Brain microvascular endothelial cell (primary cell): Measurements from ENCODE around the gene CHRM1.

Experiments
- DNase-seq: peaks from one replicate; pipeline ENCODE4 v3.0.0-alpha.2; 2020
- H3K27ac ChIP-seq: fragments of 250-450 bp; sonication (Bioruptor Pico); 2 replicates; pipeline ENCODE4 v1.5.1; 2020; ENCODE audit warnings: mild to moderate bottlenecking, moderate library complexity
- H3K27me3 ChIP-seq: fragments of 250-450 bp; sonication (Bioruptor Pico); replicated peaks from 2 replicates; pipeline ENCODE4 v1.5.1; 2020; ENCODE audit warnings: mild to moderate bottlenecking
- H3K36me3 ChIP-seq: fragments of 250-450 bp; sonication (Bioruptor Pico); replicated peaks from 2 replicates; pipeline ENCODE4 v1.5.1; 2020; ENCODE audit warnings: mild to moderate bottlenecking
- H3K4me3 ChIP-seq: 2 replicates; pipeline ENCODE4 v1.5.1; 2011; ENCODE audit warnings: low read depth, mild to moderate bottlenecking, control low read depth, low read length, moderate library complexity
- in situ Hi-C: cut with HindIII; loops from 2 replicates; pipeline ENCODE4 v1.10.0; 2017; ENCODE audit warnings: low sequenced_read_pairs, low pct_ligation_motif_present
- TF ChIP-seq, protein P1 (sequence below): IDR thresholded peaks from 2 replicates; pipeline ENCODE4 v1.5.1; 2011; ENCODE audit warnings: low read depth, mild to moderate bottlenecking, moderate library complexity, low read length, control low read depth, inconsistent platforms; ENCODE audit errors: missing control alignments

The CHRM1 gene

DNA sequence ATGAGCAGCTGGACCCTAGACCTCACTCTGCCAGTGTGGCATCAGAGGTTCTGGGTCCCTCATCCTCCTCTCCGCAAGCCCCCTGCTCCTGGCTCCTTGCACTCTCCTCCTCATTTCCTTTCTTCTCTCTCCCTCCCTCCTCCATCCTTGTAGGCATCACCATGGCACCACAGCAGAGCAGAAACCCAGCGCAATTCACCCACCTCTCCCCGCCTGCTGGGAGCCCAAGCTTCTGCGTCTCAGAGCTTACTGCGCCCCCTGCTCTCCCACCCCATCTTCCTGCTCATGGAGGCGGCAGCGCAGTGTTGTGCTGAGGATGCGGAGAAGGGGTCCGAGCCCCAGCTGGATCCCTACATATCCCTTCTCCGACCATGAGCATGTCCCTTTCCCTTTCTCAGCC is 1.7 kb downstream of the CHRM1 start:
- DNase-seq = no peak
- Histone ChIP-seq H3K4me3 (no peak overlapping the region), H3K27ac (no peak overlapping the region), H3K36me3 (no peaks in the 10 kb centered on the region), H3K27me3 (peaks cover 20% of the 10 kb centered on the region)
- in situ Hi-C loops = loop anchor here (25.0 kb wide), 1 partner anchor 93 kb away; the partner anchor contains the start of gene SLC22A8
- TF ChIP-seq, protein P1, sequence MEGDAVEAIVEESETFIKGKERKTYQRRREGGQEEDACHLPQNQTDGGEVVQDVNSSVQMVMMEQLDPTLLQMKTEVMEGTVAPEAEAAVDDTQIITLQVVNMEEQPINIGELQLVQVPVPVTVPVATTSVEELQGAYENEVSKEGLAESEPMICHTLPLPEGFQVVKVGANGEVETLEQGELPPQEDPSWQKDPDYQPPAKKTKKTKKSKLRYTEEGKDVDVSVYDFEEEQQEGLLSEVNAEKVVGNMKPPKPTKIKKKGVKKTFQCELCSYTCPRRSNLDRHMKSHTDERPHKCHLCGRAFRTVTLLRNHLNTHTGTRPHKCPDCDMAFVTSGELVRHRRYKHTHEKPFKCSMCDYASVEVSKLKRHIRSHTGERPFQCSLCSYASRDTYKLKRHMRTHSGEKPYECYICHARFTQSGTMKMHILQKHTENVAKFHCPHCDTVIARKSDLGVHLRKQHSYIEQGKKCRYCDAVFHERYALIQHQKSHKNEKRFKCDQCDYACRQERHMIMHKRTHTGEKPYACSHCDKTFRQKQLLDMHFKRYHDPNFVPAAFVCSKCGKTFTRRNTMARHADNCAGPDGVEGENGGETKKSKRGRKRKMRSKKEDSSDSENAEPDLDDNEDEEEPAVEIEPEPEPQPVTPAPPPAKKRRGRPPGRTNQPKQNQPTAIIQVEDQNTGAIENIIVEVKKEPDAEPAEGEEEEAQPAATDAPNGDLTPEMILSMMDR = no peak

DNA sequence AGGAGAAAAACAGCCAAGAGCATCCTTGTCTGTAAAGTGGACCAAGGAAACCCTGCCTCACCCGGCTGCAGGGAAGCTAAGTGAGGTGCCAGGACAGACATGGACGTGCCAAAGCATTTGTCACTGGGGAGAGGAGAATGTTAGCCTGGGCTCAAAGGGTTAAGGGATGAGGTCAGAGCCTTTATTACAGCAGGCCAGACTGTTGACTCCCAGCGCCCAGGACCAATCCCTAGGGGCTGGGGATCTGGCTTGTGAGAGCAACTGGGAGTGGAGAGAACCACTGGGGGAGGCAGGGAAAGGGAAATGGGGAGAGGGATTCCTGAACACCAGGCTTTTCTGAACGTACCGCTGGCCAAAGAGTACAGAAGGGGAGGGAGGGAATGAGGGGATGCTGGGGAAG is 2.6 kb downstream of the CHRM1 start:
- H3K36me3 ChIP-seq = no peaks in the 10 kb centered on the region
- no peak overlapping the region for H3K27ac ChIP-seq
- TF ChIP-seq, protein P1 = no peak
- H3K27me3 ChIP-seq = peaks cover 15% of the 10 kb centered on the region
- no peak for DNase-seq
- H3K4me3 ChIP-seq = no peak overlapping the region
- in situ Hi-C loops = loop anchor here (25.0 kb wide), 1 partner anchor 94 kb away; the partner anchor contains the start of gene SLC22A8

DNA sequence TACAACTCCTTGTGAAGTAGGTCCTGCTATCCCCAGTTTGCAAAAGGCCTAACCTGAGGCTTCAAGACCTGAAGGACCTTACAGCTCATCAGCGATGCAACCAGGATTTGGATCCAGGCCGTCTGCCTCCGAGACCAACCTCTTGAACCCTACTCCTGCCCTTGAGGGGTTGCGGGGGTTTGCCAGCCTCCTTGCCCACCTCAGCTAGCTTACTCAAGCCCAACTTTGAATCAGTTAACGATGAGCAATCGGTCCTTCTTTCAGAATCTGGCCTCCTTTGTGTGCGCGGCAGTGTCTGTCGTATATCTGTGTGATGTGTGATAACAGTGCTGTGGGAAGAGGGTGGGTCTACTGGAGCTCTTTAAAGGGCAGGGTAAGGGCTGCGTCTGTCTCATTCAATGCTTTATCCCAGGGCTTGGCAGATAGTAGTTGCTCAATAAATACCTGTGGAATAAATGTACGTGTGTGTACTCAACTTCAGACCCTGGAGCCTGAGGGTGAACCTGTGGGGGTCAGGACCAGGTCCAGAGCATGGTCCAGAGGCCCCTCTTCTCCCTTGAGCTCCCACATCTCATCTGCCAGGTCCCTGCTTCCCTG is 3.2 kb downstream of the CHRM1 start:
- Histone ChIP-seq H3K36me3 (no peaks in the 10 kb centered on the region), H3K27ac (no peak overlapping the region), H3K4me3 (no peak overlapping the region), H3K27me3 (peaks cover 10% of the 10 kb centered on the region)
- in situ Hi-C loops = loop anchor here (25.0 kb wide), 1 partner anchor 94 kb away; the partner anchor contains the start of gene SLC22A8
- TF ChIP-seq, protein P1 = no peak
- DNase-seq = no peak

DNA sequence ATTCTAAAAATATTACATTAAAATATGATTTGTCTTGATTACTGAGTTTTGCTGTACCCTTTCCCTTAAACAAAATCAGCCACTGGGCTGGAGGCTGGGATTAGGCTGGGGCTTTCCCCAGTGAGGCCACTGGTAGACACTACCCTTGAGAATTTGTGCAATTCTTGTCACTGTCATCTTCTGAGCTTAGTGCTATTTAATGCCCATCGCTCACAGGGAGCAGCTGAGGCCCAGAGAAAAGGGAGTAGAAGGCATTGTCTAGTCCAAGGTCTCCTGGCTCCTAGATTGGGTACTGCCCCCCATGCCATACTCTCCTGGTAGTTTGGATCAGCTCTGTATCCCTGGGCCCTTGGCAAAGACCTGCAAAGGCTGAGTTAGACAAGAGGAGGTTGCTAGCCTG is 6.7 kb downstream of the CHRM1 start:
- no peak overlapping the region for H3K27ac ChIP-seq
- TF ChIP-seq, protein P1 = no peak
- no peak for DNase-seq
- no peaks in the 10 kb centered on the region for H3K27me3 ChIP-seq
- no peak overlapping the region for H3K4me3 ChIP-seq
- H3K36me3 ChIP-seq = no peaks in the 10 kb centered on the region
- in situ Hi-C loops = loop anchor here (25.0 kb wide), 1 partner anchor 98 kb away; the partner anchor contains the start of gene SLC22A8

DNA sequence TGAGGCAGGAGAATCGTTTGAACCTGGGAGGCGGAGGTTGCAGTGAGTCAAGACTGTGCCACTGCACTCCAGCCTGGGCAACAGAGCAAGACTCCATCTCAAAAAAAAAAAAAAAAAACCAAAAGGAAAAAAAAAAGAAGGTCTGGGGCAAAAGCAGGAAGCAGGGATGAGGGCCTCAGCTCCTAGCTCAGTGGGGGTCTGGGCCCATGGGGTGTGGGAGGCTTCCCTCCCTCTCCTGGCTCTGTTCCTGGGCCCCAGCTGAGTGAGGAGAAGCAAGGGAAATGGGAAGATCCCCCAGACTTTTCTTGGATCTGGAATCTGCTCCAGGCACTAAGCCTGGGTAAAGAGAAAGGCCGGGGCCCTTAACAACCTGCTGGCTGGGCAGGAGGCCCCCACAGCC is 8.9 kb downstream of the CHRM1 start:
- Histone ChIP-seq H3K27ac (no peak overlapping the region), H3K36me3 (no peaks in the 10 kb centered on the region), H3K4me3 (no peak overlapping the region), H3K27me3 (no peaks in the 10 kb centered on the region)
- in situ Hi-C loops = loop anchor here (25.0 kb wide), 1 partner anchor 100 kb away; the partner anchor contains the start of gene SLC22A8
- DNase-seq = no peak
- TF ChIP-seq, protein P1 = no peak
